DMS79 treated with DMSO at 0.1 percent for 48 hours (cell line): ENCODE measurements around the gene TMEM45A.
"Not testable (repeated sequence)": the region's sequence is repeated elsewhere in the genome, so short reads cannot be mapped to it uniquely, and the experiment has no call there.

Experiments
- DNase-seq: peaks from one replicate; lab custom pipeline; 2025; lab: John Stamatoyannopoulos, UW

Gene TMEM45A

GRCh38 chr3:100575704-100576103 lies 83.3 kb downstream of the TMEM45A start:
- no peak for DNase-seq

GRCh38 chr3:100577382-100578008 lies 85.1 kb downstream of the TMEM45A start:
- DNase-seq, result no peak

- no peak for DNase-seq
Observed at GRCh38 chr3:100578646-100579045, 86.2 kb downstream of the TMEM45A start.

- no peak for DNase-seq
Observed at GRCh38 chr3:100580147-100580546, 87.7 kb downstream of the TMEM45A start.

- DNase-seq, result no peak
Observed at GRCh38 chr3:100581650-100582049, 89.2 kb downstream of the TMEM45A start.

GRCh38 chr3:100582157-100582556 lies 89.7 kb downstream of the TMEM45A start:
- not testable (repeated sequence) for DNase-seq

GRCh38 chr3:100584101-100584660 lies 91.8 kb downstream of the TMEM45A start:
- no peak for DNase-seq

GRCh38 chr3:100586832-100587231 lies 94.4 kb downstream of the TMEM45A start:
- DNase-seq, result no peak

- DNase-seq, result no peak
Observed at GRCh38 chr3:100588251-100588650, 95.8 kb downstream of the TMEM45A start.

- peak; percentile 77 for DNase-seq
Observed at GRCh38 chr3:100590114-100590839, 97.9 kb downstream of the TMEM45A start.

GRCh38 chr3:100590840-100591147 lies 98.4 kb downstream of the TMEM45A start:
- no peak for DNase-seq

- no peak for DNase-seq
Observed at GRCh38 chr3:100591411-100591810, 99.0 kb downstream of the TMEM45A start.

GRCh38 chr3:100600181-100601042 lies 108.0 kb downstream of the TMEM45A start:
- DNase-seq, result peak; percentile 16

GRCh38 chr3:100602506-100603444 lies 110.4 kb downstream of the TMEM45A start:
- no peak for DNase-seq

GRCh38 chr3:100603469-100603868 lies 111.0 kb downstream of the TMEM45A start:
- DNase-seq, result no peak

GRCh38 chr3:100605358-100605757 lies 112.9 kb downstream of the TMEM45A start:
- DNase-seq, result no peak

- DNase-seq, result no peak
Observed at GRCh38 chr3:100606894-100607512, 114.6 kb downstream of the TMEM45A start.

- DNase-seq, result no peak
Observed at GRCh38 chr3:100609305-100609704, 116.9 kb downstream of the TMEM45A start, which contains the start of gene ADGRG7. Gene ADGRG7 (plus strand): TSS chr3:100609601. CDS start chr3:100609857, 256 bp downstream.

GRCh38 chr3:100609963-100610362 lies 117.5 kb downstream of the TMEM45A start:
- DNase-seq, result no peak

GRCh38 chr3:100611221-100611620 lies 118.8 kb downstream of the TMEM45A start:
- DNase-seq, result no peak
